Aorta (tissue), 5 donors: ENCODE measurements around the gene RITA1. TPM values are rescaled to one million over a fixed set of nuclear protein-coding genes. Genes with fewer than 3 reads are reported as not detected.

Experiments
- ATAC-seq: fragments of 200-7000 bp; cut with Tn5 transposase; one replicate; pipeline ENCODE4 v1.9.1; 2022; ENCODE audit warnings: moderate library complexity; ENCODE audit not compliant: low FRiP score
- DNase-seq, 2 donors: peaks; one replicate each; pipeline ENCODE4 v3.0.0-alpha.2; 2020
- H3K27ac ChIP-seq, 2 donors: one replicate each; pipeline ENCODE4 v1.5.1; 2013; ENCODE audit warnings: low read length in 2 of 2, mild to moderate bottlenecking in 2 of 2, moderate library complexity in 2 of 2, control low read depth in 1 of 2, inconsistent platforms in 1 of 2, low read depth in 1 of 2
- H3K27me3 ChIP-seq, 2 donors: one replicate each; pipeline ENCODE4 v1.6.1; 2013; ENCODE audit warnings: control low read depth in 1 of 2, low read length in 1 of 2, mild to moderate bottlenecking in 1 of 2, moderate library complexity in 1 of 2; ENCODE audit not compliant: insufficient read depth in 2 of 2, control insufficient read depth in 1 of 2
- H3K36me3 ChIP-seq, 2 donors: one replicate each; pipeline ENCODE4 v1.6.1; 2013; ENCODE audit warnings: control low read depth in 1 of 2, low read length in 1 of 2, mild to moderate bottlenecking in 1 of 2; ENCODE audit not compliant: insufficient read depth in 2 of 2, control insufficient read depth in 1 of 2
- H3K4me1 ChIP-seq, 2 donors: one replicate each; pipeline ENCODE4 v1.6.1; 2013; ENCODE audit warnings: low read length in 2 of 2, control low read depth in 1 of 2, mild to moderate bottlenecking in 1 of 2, moderate library complexity in 1 of 2; ENCODE audit not compliant: insufficient read depth in 2 of 2, control insufficient read depth in 1 of 2
- H3K4me3 ChIP-seq, 2 donors: one replicate each; pipeline ENCODE4 v1.5.1; 2013; ENCODE audit warnings: low read length in 2 of 2, control low read depth in 1 of 2, mild to moderate bottlenecking in 1 of 2
- H3K9me3 ChIP-seq: one replicate; pipeline ENCODE4 v1.6.1; 2013; ENCODE audit warnings: mild to moderate bottlenecking, low read length; ENCODE audit not compliant: control insufficient read depth
- WGBS, 2 donors: extraction: QIAGEN DNeasy Blood & Tissue Kit; methylation state at CpG; one replicate each; pipeline ENCODE4 v1.1.7; 2013; 5-methylcytosine and 5-hydroxymethylcytosine counted together
- intact Hi-C, 2 donors: fragments of 100-400 bp; cut with DNase I; formaldehyde crosslinking; loops; one replicate each; pipeline versions ENCODE4 v1.14.2 to v1.15.0; 2022
- polyA plus RNA-seq, 2 donors: library from polyadenylated mRNA; stranded (reverse); fragments of 200-250 nt; gene quantifications; one replicate each; pipeline ENCODE4 v1.2.3, GENCODE V29; 2013
- total RNA-seq, 2 donors: library from RNA; stranded (reverse); fragmentation: NEBNext Ultra II Directional; extraction: Animal tissue kit (Norgen Biotek cat#: 25700); gene quantifications; one replicate each; pipeline ENCODE4 v1.2.1, GENCODE V29; 2021
- donor health status: healthy with polysubstance abuse.
- donor health status: Bipolar disorder and iron deficiency.
- donor health status: DM: no; HTN: no; CAD: no.
- donor health status: DM: no; HTN: no; CAD: no.
- donor health status: DM: yes; HTN: yes; CAD: no.

RITA1 gene
- total and polyA plus RNA-seq, 4 donors = 6.1 to 11.5 (median 10.4) TPM

DNA sequence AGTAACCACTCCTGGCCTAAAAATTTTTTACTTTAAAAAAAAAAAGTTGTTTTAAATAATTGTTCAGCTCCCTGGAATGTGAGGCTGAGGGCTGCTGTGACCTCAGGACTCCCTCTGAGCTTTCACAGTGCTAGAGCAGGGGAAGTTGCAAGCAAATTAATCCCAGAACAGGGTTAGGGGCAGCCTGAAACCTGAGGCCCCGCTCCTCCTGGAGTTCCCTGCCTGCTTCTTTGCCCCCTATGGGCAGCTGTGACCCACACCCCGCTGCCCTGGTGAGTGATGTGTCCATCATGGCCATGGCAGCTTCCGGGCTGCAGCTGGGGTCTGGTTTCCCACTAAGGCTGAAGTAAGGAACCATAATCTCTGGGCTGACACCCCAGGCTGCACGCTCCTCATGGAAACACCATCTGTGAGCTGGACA, 9.5 kb downstream of the RITA1 start:
- DNase-seq = peak in 1 of 2 donors; percentile 74
- H3K4me1 ChIP-seq = no peaks in the 10 kb centered on the region
- no peaks in the 10 kb centered on the region for H3K9me3 ChIP-seq
- intact Hi-C loops = loop anchor here (1.0 to 5.0 kb wide), 5 partner anchors 77 to 227 kb away; partner anchors contain the start of genes PLBD2 (in 2 of the 2) and SDSL (in 1 of the 2)
- H3K4me3 ChIP-seq = no peak overlapping the region
- no peaks in the 10 kb centered on the region for H3K36me3 ChIP-seq
- no peak for ATAC-seq
- H3K27ac ChIP-seq = peak overlapping the region in 1 of 2 donors; percentile 53
- H3K27me3 ChIP-seq = no peaks in the 10 kb centered on the region
- 62 to 63% methylated on average over 4 of the region's 4 CpGs for WGBS, 2 donors

DNA sequence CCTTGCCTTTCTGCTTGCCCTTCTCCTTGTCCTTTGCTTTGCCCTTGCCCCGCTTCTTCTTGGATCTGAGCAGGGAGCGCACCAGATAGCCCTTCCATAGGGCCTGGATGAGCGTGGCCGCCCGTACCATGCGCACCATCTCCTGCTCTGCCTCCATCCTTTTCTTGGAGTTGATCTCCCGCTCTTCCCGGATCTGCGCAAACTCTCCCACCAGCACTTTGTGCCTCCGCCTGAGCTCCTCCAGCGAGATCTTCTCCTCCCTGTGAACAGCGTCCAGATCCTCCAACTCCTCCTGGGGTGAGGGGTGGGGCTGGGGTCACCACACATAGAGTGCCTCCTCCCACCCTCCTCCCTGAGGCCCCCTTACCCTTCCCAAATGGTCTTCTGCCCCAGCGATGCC, 10.1 kb downstream of the RITA1 start:
- Histone ChIP-seq H3K27me3 (no peaks in the 10 kb centered on the region), H3K27ac (peak overlapping the region in 1 of 2 donors; percentile 53), H3K9me3 (no peaks in the 10 kb centered on the region), H3K4me3 (no peak overlapping the region), H3K4me1 (no peaks in the 10 kb centered on the region), H3K36me3 (no peaks in the 10 kb centered on the region)
- no peak for ATAC-seq
- intact Hi-C loops = loop anchor here (2.0 to 5.0 kb wide), 4 partner anchors 77 to 227 kb away; partner anchors contain the start of genes PLBD2 (in 2 of the 2) and SDSL (in 1 of the 2)
- 95 to 96% methylated on average over 13 of the region's 13 CpGs for WGBS, 2 donors
- DNase-seq = peak in 1 of 2 donors; percentile 43

DNA sequence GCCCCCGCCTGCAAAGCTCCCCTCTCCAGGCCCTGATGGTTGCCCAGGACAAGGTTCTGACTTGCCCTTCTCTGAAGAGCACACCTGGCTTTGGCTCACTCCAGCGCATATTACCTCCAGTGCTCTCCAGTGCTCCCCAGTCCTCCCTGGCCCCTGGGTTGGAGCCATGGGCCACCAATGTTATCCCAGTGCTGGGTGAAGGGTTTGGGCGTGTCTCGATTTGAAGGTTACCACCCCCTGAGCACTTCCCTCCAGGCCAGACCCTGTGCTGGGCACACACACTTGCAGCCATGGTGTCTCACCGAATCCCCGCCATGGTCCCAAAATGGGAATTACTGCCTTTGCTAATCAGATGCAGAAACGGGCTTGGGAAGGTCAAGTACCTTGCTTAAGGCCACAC, 11.1 kb downstream of the RITA1 start:
- H3K9me3 ChIP-seq = no peaks in the 10 kb centered on the region
- WGBS, 2 donors = 71 to 72% methylated on average over 7 of the region's 7 CpGs
- ATAC-seq (no peak), DNase-seq (peak in 1 of 2 donors; percentile 59)
- no peak overlapping the region for H3K4me3 ChIP-seq
- no peaks in the 10 kb centered on the region for H3K4me1 ChIP-seq
- intact Hi-C loops = loop anchor here (5.0 kb wide), 3 partner anchors 76 to 226 kb away; partner anchors contain the start of genes PLBD2 (in 2 of the 2) and SDSL (in 1 of the 2)
- H3K27ac ChIP-seq = peak overlapping the region in 1 of 2 donors; percentile 14
- H3K27me3 ChIP-seq = no peaks in the 10 kb centered on the region
- H3K36me3 ChIP-seq = no peaks in the 10 kb centered on the region

DNA sequence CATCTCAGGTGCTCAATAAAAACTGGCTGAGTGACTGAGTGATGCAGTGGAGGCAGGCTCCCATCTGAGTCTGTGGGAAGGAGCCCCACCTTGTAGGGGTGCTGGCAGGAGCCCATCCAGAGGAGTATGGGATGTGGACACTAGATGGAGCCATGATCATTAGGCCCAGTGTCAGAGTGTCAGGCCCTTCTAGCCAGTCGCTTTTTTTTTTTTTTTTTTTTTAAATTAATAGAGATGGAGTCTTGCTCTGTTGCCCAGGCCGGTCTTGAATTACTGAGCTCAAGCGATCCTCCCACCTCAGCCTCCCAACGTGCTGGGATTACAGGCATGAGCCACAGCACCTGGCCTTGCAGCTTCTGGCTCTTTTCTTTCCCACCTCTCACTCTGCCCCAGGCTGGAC, 11.5 kb downstream of the RITA1 start:
- DNase-seq = peak; percentile 75 to 79
- WGBS, 2 donors = 6% methylated on average over 4 of the region's 4 CpGs

DNA sequence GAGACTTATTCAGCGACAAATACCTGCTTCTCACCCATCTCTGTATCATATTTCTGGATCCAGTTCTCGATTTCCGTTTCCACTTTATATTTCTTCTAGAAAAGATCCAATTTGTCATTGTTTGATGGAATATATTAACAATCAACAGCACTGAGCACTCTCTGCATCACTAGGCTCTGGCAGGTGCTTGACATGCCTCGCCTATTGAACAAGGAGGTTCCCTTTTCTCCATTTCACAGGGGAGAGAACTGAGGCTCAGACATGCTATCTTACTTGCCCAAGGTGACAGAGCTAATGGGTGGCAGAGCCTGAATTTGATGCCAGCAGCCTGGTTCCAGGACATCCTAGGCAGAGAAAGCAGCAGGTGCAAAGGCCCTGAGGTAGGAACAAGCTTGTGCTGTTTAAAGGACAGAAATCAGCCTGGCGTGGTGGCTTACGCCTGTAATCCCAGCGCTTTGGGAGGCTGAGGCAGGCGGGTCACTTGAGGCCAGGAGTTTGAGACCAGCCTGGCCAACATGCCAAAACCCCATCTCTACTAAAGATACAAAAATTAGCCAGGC, 12.1 kb downstream of the RITA1 start:
- H3K27me3 ChIP-seq = no peaks in the 10 kb centered on the region
- no peak overlapping the region for H3K4me3 ChIP-seq
- DNase-seq (peak; percentile 9 to 10), ATAC-seq (no peak)
- no peaks in the 10 kb centered on the region for H3K9me3 ChIP-seq
- H3K27ac ChIP-seq = no peak overlapping the region
- no peaks in the 10 kb centered on the region for H3K36me3 ChIP-seq
- 93 to 94% methylated on average over 8 of the region's 8 CpGs for WGBS, 2 donors
- no peaks in the 10 kb centered on the region for H3K4me1 ChIP-seq
- intact Hi-C loops = loop anchor here (5.0 kb wide), 3 partner anchors 75 to 225 kb away; partner anchors contain the start of genes PLBD2 (in 2 of the 2) and SDSL (in 1 of the 2)

More for the DNA sequence above, 11.5 kb downstream of the RITA1 start:
- Histone ChIP-seq H3K4me3 (no peak overlapping the region), H3K27me3 (no peaks in the 10 kb centered on the region), H3K9me3 (no peaks in the 10 kb centered on the region), H3K36me3 (no peaks in the 10 kb centered on the region), H3K4me1 (no peaks in the 10 kb centered on the region), H3K27ac (no peak overlapping the region)
- peak; percentile 92 for ATAC-seq
- intact Hi-C loops = loop anchor here (5.0 kb wide), 3 partner anchors 75 to 225 kb away; partner anchors contain the start of genes PLBD2 (in 2 of the 2) and SDSL (in 1 of the 2)

DNA sequence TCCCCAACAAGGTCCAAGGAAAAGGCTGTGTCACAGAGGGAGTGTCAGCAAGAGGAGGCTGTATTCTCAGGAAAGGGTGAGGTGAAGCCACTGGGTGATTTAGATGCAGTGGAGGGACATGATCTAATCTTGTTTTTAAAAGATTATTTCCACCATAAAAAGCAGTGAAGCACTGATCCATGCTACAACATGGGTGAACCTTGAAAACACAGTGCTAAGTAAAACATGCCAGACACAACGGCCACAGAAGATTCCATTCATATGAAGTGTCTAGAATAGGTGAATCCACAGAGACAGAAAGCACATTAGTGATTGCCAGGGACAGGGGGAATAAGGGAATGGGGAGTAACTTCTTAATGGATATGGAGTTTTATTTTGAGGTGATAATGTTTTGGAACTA, 12.8 kb downstream of the RITA1 start:
- 44 to 49% methylated on average over 1 of the region's 1 CpG for WGBS, 2 donors
- no peak for DNase-seq
- no peaks in the 10 kb centered on the region for H3K27me3 ChIP-seq
- H3K36me3 ChIP-seq = no peaks in the 10 kb centered on the region
- no peak overlapping the region for H3K27ac ChIP-seq
- no peaks in the 10 kb centered on the region for H3K4me1 ChIP-seq
- no peak overlapping the region for H3K4me3 ChIP-seq
- ATAC-seq = no peak
- no peaks in the 10 kb centered on the region for H3K9me3 ChIP-seq
- intact Hi-C loops = loop anchor here (5.0 kb wide), 3 partner anchors 74 to 224 kb away; partner anchors contain the start of genes PLBD2 (in 2 of the 2) and SDSL (in 1 of the 2)

DNA sequence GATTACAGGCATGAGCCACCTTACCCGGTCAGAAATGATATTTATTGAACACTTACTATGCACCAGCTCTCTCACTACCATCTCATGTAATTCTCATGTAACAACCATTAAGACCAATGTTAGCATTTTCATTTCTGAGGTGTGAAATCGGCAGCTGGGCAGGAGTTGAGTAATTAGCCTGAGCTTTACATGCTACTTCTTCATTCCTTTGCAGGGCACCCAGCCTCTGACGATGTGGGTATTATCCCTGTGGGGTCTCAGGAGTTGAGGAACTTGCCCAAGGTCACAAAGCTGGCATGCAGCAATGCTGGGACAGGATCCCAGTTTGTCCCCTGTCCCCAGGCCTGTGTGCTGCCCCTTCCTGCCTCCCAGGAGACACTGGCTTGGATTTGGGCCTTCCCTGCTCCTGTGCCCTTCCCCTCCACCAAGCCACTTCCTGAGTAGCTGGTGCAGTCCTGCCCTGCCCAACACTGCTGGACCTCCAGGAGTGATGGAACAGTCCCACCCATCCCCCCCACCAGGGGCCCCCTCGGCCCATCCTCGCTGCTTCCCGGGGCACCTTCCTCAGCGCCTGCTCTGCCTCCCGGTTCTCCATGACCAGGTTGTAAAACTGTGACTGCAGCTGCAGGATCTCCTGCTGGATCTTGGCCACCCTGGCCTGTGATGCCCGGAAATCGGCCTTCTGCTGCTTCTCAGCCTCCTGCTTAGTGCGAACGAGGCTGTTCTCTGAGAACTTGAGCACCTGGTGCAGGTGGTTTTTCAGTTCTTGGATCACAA, 14.7 kb downstream of the RITA1 start:
- H3K4me1 ChIP-seq = no peaks in the 10 kb centered on the region
- H3K4me3 ChIP-seq = no peak overlapping the region
- ATAC-seq (no peak), DNase-seq (peak; percentile 38 to 73)
- 79 to 85% methylated on average over 10 to 12 of the region's 12 CpGs for WGBS, 2 donors
- no peaks in the 10 kb centered on the region for H3K9me3 ChIP-seq
- no peak overlapping the region for H3K27ac ChIP-seq
- no peaks in the 10 kb centered on the region for H3K36me3 ChIP-seq
- no peaks in the 10 kb centered on the region for H3K27me3 ChIP-seq
- intact Hi-C loops = no loop called here

DNA sequence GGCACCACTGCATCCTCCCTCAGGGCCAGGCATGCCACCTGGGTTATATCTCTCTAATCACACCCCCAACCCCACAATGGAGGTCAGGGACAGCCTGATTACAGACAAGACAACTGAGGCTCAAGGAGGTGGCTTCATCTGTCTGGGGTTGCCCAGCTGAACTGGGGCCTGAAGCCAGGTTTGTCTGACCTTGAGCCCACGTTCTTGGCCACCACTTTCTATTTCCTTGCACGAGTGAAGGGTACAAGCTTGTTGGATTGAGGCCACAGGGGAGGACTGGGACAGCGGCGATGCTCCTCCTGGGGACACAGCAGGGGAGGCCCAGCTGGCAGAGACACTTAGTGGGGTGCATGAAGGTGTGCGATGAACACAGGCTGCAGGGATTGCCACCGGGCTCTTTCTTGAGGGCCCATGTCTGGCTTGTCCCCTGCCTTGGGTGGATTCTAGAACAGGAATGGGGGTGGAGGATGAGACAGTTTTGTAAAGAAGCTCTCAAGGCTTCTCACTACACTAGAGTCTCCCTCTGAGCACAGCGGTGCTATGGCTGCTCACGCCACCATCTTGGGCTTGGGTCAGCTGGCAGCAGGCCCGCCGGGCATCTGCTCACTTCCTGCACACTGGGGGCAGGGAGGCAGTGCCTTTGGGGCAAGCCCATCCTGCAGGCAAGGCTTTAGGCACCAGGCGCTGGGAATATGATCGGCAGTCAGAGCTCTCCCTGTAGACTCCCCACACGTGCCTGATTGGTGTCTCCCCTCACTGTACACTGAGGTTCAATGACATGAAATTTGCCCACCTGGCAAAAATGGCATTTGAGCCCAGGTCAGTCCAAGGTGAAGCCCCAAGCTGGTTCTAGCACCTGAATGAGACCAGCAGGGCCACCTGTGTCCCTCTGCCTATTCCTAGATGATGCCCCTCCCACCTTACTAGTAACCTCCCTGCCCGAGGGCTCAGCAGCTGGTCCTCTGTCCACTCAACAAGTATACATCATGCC, 16.0 kb downstream of the RITA1 start:
- no peak overlapping the region for H3K27ac ChIP-seq
- H3K4me3 ChIP-seq = no peak overlapping the region
- H3K9me3 ChIP-seq = no peaks in the 10 kb centered on the region
- H3K27me3 ChIP-seq = no peaks in the 10 kb centered on the region
- ATAC-seq (no peak), DNase-seq (peak; percentile 41 to 61)
- intact Hi-C loops = no loop called here
- H3K36me3 ChIP-seq = no peaks in the 10 kb centered on the region
- 87 to 89% methylated on average over 14 of the region's 14 CpGs for WGBS, 2 donors
- H3K4me1 ChIP-seq = no peaks in the 10 kb centered on the region
